Heart left ventricle (tissue), 13 donors: ENCODE results near the gene IFIH1.

Experiments used
- CTCF ChIP-seq, 12 donors: fragments of 200-600 bp; sonication (generic) in 4 of 12; IDR thresholded peaks; one replicate each; pipeline versions ENCODE4 v1.5.0 to v1.8.0; 2018 to 2022; ENCODE audit warnings: antibody characterized with exemption in 12 of 12, mild to moderate bottlenecking in 5 of 12
- POLR2A ChIP-seq, 2 donors: fragments of 450-650 bp; IDR thresholded peaks; one replicate each; pipeline ENCODE4 v1.6.1; 2017; ENCODE audit warnings: antibody characterized with exemption in 2 of 2, mild to moderate bottlenecking in 2 of 2, moderate library complexity in 2 of 2
- donor health status: ischemic (EF 13 %, LVEDD 7.1; RV severe dilation, severe dysfunction).
- donor health status: DM: no; HTN: yes; CAD: no.
- donor health status: DM: no; HTN: no; CAD: no.
- donor health status: ischemic (EF 25% LVEDD 6.9; RV normal size, moderate dysfunction).
- donor health status: ischemic (EF 25% LVEDD 5.7; RV mildly dilated, moderate dysfunction).
- donor health status: ischemic (EF 35%, LVEDD 5.7; RV mildly dilated, moderate dysfunction).
- donor health status: nonischemic (EF 11% LVEDD 7.7; RV severe dilation, severe dysfunction).
- donor health status: DM: yes; HTN: yes; CAD: no.
- donor health status: PGD.
- donor health status: ischemic (EF 29% LVEDD 5.4; RV normal size, mild dysfunction).
- donor health status: nonischemic (EF 23%, LVEDD 6.1; RV moderate dilation, normal function).

GRCh38 chr2:162241571-162241970 is 76.9 kb downstream of the IFIH1 start:
- no peak for TF ChIP-seq CTCF (IDR thresholded peaks at IDR 0.05)
- no peak for TF ChIP-seq POLR2A (IDR thresholded peaks at IDR 0.05)
